ENCODE results near the gene FOXC2. TPM values are rescaled to one million over a fixed set of nuclear protein-coding genes. Genes with fewer than 3 reads are reported as not detected.

FOXC2 gene
- total RNA-seq, 1 donor from 2014 or later: not detected

GRCh38 chr16:86602521-86602920, 35.9 kb downstream of the FOXC2 start:
- Mint-ChIP-seq H3K4me1 (ENCODE audit: low read depth, unreplicated experiment) (peaks cover 4% of the 10 kb centered on the region), H3K27ac (ENCODE audit: unreplicated experiment) (no peak overlapping the region), H3K27me3 (ENCODE audit: unreplicated experiment) (peaks cover 2% of the 10 kb centered on the region)

GRCh38 chr16:86604436-86605193, 38.0 kb downstream of the FOXC2 start:
- no peak for DNase-seq
- TF ChIP-seq CTCF (IDR thresholded peaks at IDR 0.05; ENCODE audit: partially characterized antibody, unreplicated experiment): no peak
- peaks cover 5% of the 10 kb centered on the region for H3K4me1 Mint-ChIP-seq (ENCODE audit: low read depth, unreplicated experiment)
- no peak overlapping the region for H3K27ac Mint-ChIP-seq (ENCODE audit: unreplicated experiment)
- peaks cover 2% of the 10 kb centered on the region for H3K27me3 Mint-ChIP-seq (ENCODE audit: unreplicated experiment)
- H3K36me3 Mint-ChIP-seq (ENCODE audit: unreplicated experiment): no peaks in the 10 kb centered on the region
- H3K4me3 Mint-ChIP-seq (ENCODE audit: unreplicated experiment): no peak overlapping the region
- peaks cover 1% of the 10 kb centered on the region for H3K9me3 Mint-ChIP-seq (ENCODE audit: unreplicated experiment)

More at GRCh38 chr16:86602521-86602920, 35.9 kb downstream of the FOXC2 start:
- Mint-ChIP-seq H3K36me3 (ENCODE audit: unreplicated experiment) (peaks cover 5% of the 10 kb centered on the region), H3K9me3 (ENCODE audit: unreplicated experiment) (peaks cover 1% of the 10 kb centered on the region), H3K4me3 (ENCODE audit: unreplicated experiment) (no peak overlapping the region)
- no peak for DNase-seq
- no peak for TF ChIP-seq CTCF (IDR thresholded peaks at IDR 0.05; ENCODE audit: partially characterized antibody, unreplicated experiment)

- Mint-ChIP-seq H3K4me1 (ENCODE audit: low read depth, unreplicated experiment) (peaks cover 5% of the 10 kb centered on the region), H3K27me3 (ENCODE audit: unreplicated experiment) (peaks cover 2% of the 10 kb centered on the region), H3K36me3 (ENCODE audit: unreplicated experiment) (no peaks in the 10 kb centered on the region), H3K4me3 (ENCODE audit: unreplicated experiment) (no peak overlapping the region), H3K27ac (ENCODE audit: unreplicated experiment) (no peak overlapping the region), H3K9me3 (ENCODE audit: unreplicated experiment) (peaks cover 1% of the 10 kb centered on the region)
- TF ChIP-seq CTCF (IDR thresholded peaks at IDR 0.05; ENCODE audit: partially characterized antibody, unreplicated experiment): no peak
- no peak for DNase-seq
Measured at GRCh38 chr16:86605950-86606349, 39.3 kb downstream of the FOXC2 start.

GRCh38 chr16:86608301-86608747, 41.7 kb downstream of the FOXC2 start:
- no peak for TF ChIP-seq CTCF (IDR thresholded peaks at IDR 0.05; ENCODE audit: partially characterized antibody, unreplicated experiment)
- H3K36me3 Mint-ChIP-seq (ENCODE audit: unreplicated experiment): no peaks in the 10 kb centered on the region
- H3K9me3 Mint-ChIP-seq (ENCODE audit: unreplicated experiment): peaks cover 1% of the 10 kb centered on the region
- H3K4me1 Mint-ChIP-seq (ENCODE audit: low read depth, unreplicated experiment): peaks cover 4% of the 10 kb centered on the region
- DNase-seq: no peak
- H3K27me3 Mint-ChIP-seq (ENCODE audit: unreplicated experiment): no peaks in the 10 kb centered on the region
- H3K27ac Mint-ChIP-seq (ENCODE audit: unreplicated experiment): no peak overlapping the region
- no peak overlapping the region for H3K4me3 Mint-ChIP-seq (ENCODE audit: unreplicated experiment)

- Mint-ChIP-seq H3K4me1 (ENCODE audit: low read depth, unreplicated experiment) (peaks cover 4% of the 10 kb centered on the region), H3K27me3 (ENCODE audit: unreplicated experiment) (peaks cover 2% of the 10 kb centered on the region), H3K4me3 (ENCODE audit: unreplicated experiment) (no peak overlapping the region), H3K27ac (ENCODE audit: unreplicated experiment) (no peak overlapping the region), H3K9me3 (ENCODE audit: unreplicated experiment) (peaks cover under 1% of the 10 kb centered on the region), H3K36me3 (ENCODE audit: unreplicated experiment) (no peaks in the 10 kb centered on the region)
- TF ChIP-seq CTCF (IDR thresholded peaks at IDR 0.05; ENCODE audit: partially characterized antibody, unreplicated experiment): no peak
- no peak for DNase-seq
Measured at GRCh38 chr16:86609115-86609514, 42.5 kb downstream of the FOXC2 start.
